ENCODE data around the gene PHF21A.

Gene PHF21A

DNA sequence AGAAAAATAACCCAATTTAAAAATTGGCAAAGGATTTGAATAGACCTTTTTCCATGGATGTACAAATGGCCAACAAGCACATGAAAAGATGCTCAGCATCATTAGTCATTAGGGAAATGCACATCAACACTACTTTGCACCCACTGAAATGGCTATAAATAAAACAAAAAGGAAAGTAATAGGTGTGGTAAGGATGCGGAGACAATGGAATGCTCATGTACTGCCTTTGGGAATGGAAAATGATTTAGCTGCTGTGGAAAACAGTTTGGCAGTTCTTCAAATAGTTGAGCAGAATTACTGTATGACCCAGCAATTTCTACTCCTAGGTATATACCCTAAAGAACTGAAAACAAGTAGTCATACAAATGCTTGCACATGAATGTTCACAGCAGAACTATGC lies 161.4 kb downstream of the PHF21A start:
- Histone ChIP-seq H3K9me3 (ENCODE audit: insufficient read depth, low read depth, low read length) (no peaks in the 10 kb centered on the region), H3K27me3 (ENCODE audit: insufficient read depth, low read length, poor library complexity, severe bottlenecking) (no peaks in the 10 kb centered on the region), H4K20me1 (ENCODE audit: insufficient read depth, low read length, poor library complexity, severe bottlenecking) (no peaks in the 10 kb centered on the region), H3F3A (ENCODE audit: low read depth) (no peaks in the 10 kb centered on the region), H2AFZ (ENCODE audit: low read length) (no peak overlapping the region), H3K9me2 (replicated peaks; ENCODE audit: low read depth, low read length) (no peaks in the 10 kb centered on the region), H3K4me3 (ENCODE audit: low read length, poor library complexity, severe bottlenecking) (no peak overlapping the region), H3K36me3 (ENCODE audit: insufficient read depth, low read length) (peaks cover 46% of the 10 kb centered on the region), H3K4me2 (ENCODE audit: low read depth, low read length, poor library complexity, severe bottlenecking) (no peak overlapping the region), H3K79me2 (ENCODE audit: insufficient read depth, low read length) (no peaks in the 10 kb centered on the region), H3K9ac (ENCODE audit: low read depth, low read length, poor library complexity, severe bottlenecking) (no peak overlapping the region), H3K4me1 (ENCODE audit: insufficient read depth, low read length, poor library complexity, severe bottlenecking) (no peaks in the 10 kb centered on the region)
- no peak for TF ChIP-seq EZH2phosphoT487 (IDR thresholded peaks at IDR 0.05; ENCODE audit: borderline replicate concordance)
- TF ChIP-seq, protein P1, sequence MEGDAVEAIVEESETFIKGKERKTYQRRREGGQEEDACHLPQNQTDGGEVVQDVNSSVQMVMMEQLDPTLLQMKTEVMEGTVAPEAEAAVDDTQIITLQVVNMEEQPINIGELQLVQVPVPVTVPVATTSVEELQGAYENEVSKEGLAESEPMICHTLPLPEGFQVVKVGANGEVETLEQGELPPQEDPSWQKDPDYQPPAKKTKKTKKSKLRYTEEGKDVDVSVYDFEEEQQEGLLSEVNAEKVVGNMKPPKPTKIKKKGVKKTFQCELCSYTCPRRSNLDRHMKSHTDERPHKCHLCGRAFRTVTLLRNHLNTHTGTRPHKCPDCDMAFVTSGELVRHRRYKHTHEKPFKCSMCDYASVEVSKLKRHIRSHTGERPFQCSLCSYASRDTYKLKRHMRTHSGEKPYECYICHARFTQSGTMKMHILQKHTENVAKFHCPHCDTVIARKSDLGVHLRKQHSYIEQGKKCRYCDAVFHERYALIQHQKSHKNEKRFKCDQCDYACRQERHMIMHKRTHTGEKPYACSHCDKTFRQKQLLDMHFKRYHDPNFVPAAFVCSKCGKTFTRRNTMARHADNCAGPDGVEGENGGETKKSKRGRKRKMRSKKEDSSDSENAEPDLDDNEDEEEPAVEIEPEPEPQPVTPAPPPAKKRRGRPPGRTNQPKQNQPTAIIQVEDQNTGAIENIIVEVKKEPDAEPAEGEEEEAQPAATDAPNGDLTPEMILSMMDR (conservative IDR thresholded peaks at IDR 0.05; ENCODE audit: low read length): no peak

DNA sequence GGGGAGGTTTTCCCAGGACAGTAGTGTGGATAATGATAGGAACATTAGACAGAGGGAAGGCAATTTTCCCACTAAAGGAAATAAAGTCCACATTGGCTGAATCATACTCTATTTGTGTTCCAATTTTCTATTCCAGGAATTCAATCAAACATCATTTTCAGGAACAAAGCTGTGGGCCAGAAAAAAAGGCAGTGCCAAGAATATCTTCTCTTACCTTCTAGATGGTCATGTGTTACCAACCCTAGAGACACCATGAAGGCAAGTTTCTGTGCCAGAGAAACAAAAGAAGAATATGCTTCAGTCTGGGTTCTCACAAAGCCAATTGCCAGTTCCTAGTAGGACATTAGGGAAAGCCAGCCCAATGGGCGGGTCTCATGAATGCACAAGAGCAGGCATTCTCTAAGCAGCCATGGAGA lies 171.3 kb downstream of the PHF21A start:
- no peak overlapping the region for H3K4me2 ChIP-seq (ENCODE audit: low read depth, low read length, poor library complexity, severe bottlenecking)
- TF ChIP-seq, protein P1 (conservative IDR thresholded peaks at IDR 0.05; ENCODE audit: low read length): no peak
- no peak for TF ChIP-seq EZH2phosphoT487 (IDR thresholded peaks at IDR 0.05; ENCODE audit: borderline replicate concordance)
- H3K4me1 ChIP-seq (ENCODE audit: insufficient read depth, low read length, poor library complexity, severe bottlenecking): no peaks in the 10 kb centered on the region
- no peaks in the 10 kb centered on the region for H3K9me3 ChIP-seq (ENCODE audit: insufficient read depth, low read depth, low read length)
- no peak overlapping the region for H2AFZ ChIP-seq (ENCODE audit: low read length)
- no peak overlapping the region for H3K4me3 ChIP-seq (ENCODE audit: low read length, poor library complexity, severe bottlenecking)
- H3K9me2 ChIP-seq (replicated peaks; ENCODE audit: low read depth, low read length): no peaks in the 10 kb centered on the region
- H3K27me3 ChIP-seq (ENCODE audit: insufficient read depth, low read length, poor library complexity, severe bottlenecking): no peaks in the 10 kb centered on the region
- H3K79me2 ChIP-seq (ENCODE audit: insufficient read depth, low read length): no peaks in the 10 kb centered on the region
- no peaks in the 10 kb centered on the region for H4K20me1 ChIP-seq (ENCODE audit: insufficient read depth, low read length, poor library complexity, severe bottlenecking)
- no peak overlapping the region for H3K9ac ChIP-seq (ENCODE audit: low read depth, low read length, poor library complexity, severe bottlenecking)
- no peaks in the 10 kb centered on the region for H3F3A ChIP-seq (ENCODE audit: low read depth)
- peaks cover 79% of the 10 kb centered on the region; the same call in 1 of the 2 replicates for H3K36me3 ChIP-seq (ENCODE audit: insufficient read depth, low read length)

DNA sequence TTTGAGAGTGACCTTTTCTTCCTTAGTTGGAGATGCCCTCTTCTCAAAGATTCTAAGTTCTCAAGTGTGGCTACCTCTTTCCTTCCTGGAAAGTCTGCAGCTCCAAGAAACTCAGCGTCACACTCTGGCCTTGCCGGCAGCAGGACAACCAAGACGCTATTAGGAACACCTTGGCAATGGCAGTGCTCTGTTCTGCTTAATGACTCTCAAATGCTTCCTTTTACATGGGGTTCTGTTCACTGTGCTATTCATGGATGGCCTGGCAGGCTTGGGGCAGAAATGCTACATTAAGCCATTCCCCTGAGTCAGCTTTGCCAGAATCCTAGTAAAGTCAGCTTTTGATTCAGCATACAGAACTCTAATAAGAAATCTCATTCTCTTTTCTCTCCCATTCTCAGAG lies 172.9 kb downstream of the PHF21A start:
- TF ChIP-seq, protein P1 (conservative IDR thresholded peaks at IDR 0.05; ENCODE audit: low read length): no peak
- TF ChIP-seq EZH2phosphoT487 (IDR thresholded peaks at IDR 0.05; ENCODE audit: borderline replicate concordance): no peak
- no peaks in the 10 kb centered on the region for H3K4me1 ChIP-seq (ENCODE audit: insufficient read depth, low read length, poor library complexity, severe bottlenecking)
- no peak overlapping the region for H3K4me3 ChIP-seq (ENCODE audit: low read length, poor library complexity, severe bottlenecking)
- no peak overlapping the region for H3K9ac ChIP-seq (ENCODE audit: low read depth, low read length, poor library complexity, severe bottlenecking)
- H3F3A ChIP-seq (ENCODE audit: low read depth): no peaks in the 10 kb centered on the region
- H3K9me2 ChIP-seq (replicated peaks; ENCODE audit: low read depth, low read length): no peaks in the 10 kb centered on the region
- H3K36me3 ChIP-seq (ENCODE audit: insufficient read depth, low read length): peaks cover 82% of the 10 kb centered on the region; the same call in 1 of the 2 replicates
- H4K20me1 ChIP-seq (ENCODE audit: insufficient read depth, low read length, poor library complexity, severe bottlenecking): no peaks in the 10 kb centered on the region
- no peaks in the 10 kb centered on the region for H3K27me3 ChIP-seq (ENCODE audit: insufficient read depth, low read length, poor library complexity, severe bottlenecking)
- no peak overlapping the region for H2AFZ ChIP-seq (ENCODE audit: low read length)
- H3K9me3 ChIP-seq (ENCODE audit: insufficient read depth, low read depth, low read length): no peaks in the 10 kb centered on the region
- H3K79me2 ChIP-seq (ENCODE audit: insufficient read depth, low read length): no peaks in the 10 kb centered on the region
- H3K4me2 ChIP-seq (ENCODE audit: low read depth, low read length, poor library complexity, severe bottlenecking): no peak overlapping the region
